22Rv1 (cell line): ENCODE data around the gene BAHCC1.

Experiments
- H3K27ac ChIP-seq: fragments of 450-650 bp; 2 replicates; pipeline ENCODE4 v1.5.1; 2017
- ZFX ChIP-seq: fragments of 450-650 bp; IDR thresholded peaks from 2 replicates; pipeline ENCODE4 v1.6.1; 2017; ENCODE audit warnings: antibody characterized with exemption, borderline replicate concordance
- TF ChIP-seq, protein P1 (sequence below): fragments of 450-650 bp; IDR thresholded peaks from 2 replicates; pipeline ENCODE4 v1.5.1; 2017; ENCODE audit warnings: mild to moderate bottlenecking

The BAHCC1 gene

DNA sequence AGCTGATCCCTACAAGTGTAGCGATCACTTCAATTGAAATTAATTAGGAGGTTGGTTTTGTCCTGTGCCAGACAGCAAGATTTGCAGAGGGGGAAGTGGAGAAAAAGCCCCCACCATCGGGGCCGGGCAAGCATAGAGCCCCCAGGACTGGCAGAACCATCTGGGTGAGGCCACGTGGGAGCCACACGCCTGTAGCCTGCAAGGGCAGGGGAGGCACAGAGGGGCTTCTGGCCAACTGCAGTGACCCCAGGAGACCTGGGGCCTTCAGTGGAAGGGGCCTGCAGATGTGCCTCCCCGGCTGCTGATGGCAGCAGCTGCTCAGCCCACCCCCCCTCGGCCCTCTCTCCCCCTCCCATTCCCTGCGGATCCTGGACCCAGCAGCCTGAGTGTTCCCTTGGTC lies 54.1 kb downstream of the BAHCC1 start:
- H3K27ac ChIP-seq, result no peak overlapping the region
- TF ChIP-seq ZFX, result no peak
- TF ChIP-seq, protein P1, sequence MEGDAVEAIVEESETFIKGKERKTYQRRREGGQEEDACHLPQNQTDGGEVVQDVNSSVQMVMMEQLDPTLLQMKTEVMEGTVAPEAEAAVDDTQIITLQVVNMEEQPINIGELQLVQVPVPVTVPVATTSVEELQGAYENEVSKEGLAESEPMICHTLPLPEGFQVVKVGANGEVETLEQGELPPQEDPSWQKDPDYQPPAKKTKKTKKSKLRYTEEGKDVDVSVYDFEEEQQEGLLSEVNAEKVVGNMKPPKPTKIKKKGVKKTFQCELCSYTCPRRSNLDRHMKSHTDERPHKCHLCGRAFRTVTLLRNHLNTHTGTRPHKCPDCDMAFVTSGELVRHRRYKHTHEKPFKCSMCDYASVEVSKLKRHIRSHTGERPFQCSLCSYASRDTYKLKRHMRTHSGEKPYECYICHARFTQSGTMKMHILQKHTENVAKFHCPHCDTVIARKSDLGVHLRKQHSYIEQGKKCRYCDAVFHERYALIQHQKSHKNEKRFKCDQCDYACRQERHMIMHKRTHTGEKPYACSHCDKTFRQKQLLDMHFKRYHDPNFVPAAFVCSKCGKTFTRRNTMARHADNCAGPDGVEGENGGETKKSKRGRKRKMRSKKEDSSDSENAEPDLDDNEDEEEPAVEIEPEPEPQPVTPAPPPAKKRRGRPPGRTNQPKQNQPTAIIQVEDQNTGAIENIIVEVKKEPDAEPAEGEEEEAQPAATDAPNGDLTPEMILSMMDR, result no peak

DNA sequence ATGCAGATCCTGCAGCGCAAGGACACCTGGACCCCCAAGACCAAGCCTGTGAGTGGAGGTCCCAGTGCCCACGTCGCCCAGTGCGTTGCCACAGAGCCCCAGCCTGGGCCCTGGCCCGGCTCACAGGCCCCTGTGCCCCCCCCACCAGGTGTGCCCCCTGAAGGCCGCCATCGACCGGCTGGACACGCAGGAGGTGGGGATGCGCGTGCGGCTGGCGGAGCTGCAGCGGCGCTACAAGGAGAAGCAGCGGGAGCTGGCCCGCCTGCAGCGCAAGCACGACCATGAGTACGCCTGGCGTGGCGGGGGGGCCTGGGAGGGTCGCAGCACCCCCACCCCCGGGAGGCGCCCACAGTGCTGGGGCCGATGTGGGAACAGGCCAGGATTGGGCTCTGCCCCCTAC lies 56.6 kb downstream of the BAHCC1 start:
- TF ChIP-seq, protein P1, result no peak
- TF ChIP-seq ZFX, result no peak

DNA sequence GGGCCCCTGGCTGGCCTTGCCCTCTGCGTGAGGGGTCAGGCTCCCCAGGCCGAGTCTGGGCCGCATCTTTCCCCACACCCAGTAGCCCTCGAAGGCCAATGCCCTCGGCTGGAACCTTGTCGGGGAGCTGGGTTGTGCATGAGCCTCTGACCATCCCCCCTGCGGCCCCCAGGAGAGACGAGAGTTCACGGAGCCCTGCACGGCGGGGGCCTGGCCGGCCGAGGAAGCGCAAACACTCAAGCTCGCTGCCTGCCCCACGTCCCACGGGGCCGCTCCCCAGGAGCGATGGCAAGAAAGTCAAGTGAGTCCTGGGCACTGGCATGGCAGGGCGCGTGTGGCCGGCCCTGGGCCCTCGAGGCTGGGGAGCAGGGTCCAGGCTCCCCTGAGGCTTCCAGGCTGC lies 57.3 kb downstream of the BAHCC1 start:
- H3K27ac ChIP-seq, result no peak overlapping the region
- no peak for TF ChIP-seq ZFX
- TF ChIP-seq, protein P1, result no peak

More for the DNA sequence above, 56.6 kb downstream of the BAHCC1 start:
- H3K27ac ChIP-seq, result no peak overlapping the region

DNA sequence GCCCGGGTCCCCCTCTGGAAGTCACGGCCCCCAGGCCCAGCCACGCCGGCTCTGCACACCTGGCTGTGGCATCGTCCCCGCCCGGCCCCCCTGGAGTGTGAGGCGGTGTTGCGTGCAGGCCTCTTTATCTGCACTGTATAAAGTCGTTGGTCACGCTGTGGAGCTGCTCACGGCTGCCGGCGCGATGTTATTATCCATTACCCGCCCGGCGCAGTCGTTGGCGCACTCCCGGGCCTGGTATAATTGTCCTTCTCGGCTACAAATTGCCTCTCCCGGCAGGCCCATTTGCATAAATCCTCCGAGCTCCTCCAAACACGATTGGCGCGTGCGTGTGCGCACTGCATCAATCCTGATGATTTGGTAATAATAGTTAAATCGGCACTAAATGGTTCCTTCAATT lies 57.8 kb downstream of the BAHCC1 start:
- TF ChIP-seq ZFX, result no peak
- TF ChIP-seq, protein P1, result no peak
- no peak overlapping the region for H3K27ac ChIP-seq

DNA sequence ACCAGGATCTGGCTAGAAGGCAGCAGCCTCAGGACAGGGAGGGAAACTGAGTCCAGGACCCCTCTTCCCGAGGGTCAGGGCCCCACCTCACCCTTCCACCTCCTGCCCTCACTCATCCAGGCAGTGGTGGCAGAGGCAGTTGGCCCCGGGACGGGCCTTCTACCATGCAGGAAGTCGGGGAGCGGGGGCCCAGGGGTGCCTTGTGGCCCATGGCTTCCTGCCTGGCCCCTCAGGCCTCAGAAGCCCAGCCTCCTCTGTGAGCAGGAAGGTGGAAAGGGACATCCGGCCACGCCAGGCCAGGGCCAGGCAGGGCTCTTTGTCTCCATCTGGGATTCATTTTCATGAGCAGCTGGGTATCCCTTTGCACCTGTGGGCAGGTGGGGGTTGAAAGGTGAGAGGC lies 58.5 kb downstream of the BAHCC1 start:
- no peak overlapping the region for H3K27ac ChIP-seq
- no peak for TF ChIP-seq ZFX

DNA sequence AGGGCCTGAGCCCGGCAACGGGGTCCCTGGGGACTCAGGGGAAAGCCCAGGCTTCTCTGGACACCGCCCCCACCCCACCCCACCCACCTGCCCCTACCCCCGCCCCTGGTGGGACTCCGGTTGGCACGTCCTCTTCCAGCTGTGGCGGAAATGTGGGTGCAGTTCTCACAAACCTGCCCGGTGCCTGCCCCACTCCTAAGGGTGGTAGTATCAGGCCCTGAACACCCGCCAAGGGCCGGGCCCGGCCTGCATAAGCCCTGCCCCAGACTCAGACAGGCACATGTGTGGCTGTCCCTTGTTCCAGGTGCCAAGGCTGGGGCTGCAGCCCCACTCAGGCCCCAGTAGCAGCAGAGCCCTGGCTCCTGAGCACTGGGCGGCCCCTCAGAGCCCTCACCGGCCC lies 59.2 kb downstream of the BAHCC1 start:
- H3K27ac ChIP-seq, result no peak overlapping the region

DNA sequence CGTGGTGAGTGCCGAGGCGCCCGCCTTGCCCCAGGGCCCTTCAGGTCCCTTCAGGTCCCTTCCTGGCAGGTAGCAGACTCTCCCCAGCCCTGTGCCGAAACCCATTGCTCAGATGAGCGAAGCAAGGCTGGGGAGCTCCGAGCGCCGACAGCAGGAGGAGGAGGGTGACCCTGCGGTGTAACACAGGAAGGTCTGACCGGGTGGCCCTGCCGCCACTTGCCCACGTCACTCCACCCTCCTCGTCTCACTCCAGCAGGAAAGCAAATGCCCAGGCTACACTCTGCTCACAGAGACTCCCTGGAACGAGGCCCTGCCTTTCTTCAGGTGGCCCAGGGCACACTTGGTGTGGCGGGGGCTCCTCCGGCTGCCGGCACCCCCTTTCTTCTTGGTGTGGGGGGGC lies 60.1 kb downstream of the BAHCC1 start:
- no peak overlapping the region for H3K27ac ChIP-seq
- no peak for TF ChIP-seq ZFX
- TF ChIP-seq, protein P1, result no peak

More for the DNA sequence above, 59.2 kb downstream of the BAHCC1 start:
- no peak for TF ChIP-seq ZFX
- TF ChIP-seq, protein P1, result no peak

DNA sequence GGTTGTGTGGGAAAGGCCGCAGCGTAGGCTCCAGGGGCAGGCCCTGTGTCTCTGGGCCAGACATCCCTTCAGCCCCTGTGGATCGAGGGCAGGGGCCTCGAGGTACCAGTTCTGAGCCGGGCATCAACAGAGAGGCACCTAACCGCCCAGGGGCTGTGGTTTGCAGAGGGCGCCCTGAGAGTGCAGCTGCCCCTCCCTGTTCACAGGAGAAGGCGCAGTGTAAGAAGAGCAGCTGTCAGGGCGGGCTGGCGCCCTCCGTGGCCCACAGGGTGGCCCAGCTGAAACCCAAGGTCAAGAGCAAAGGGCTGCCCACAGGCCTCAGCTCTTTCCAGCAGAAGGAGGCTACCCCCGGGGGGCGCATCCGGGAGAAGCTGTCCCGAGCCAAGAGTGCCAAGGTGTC lies 60.8 kb downstream of the BAHCC1 start:
- H3K27ac ChIP-seq, result no peak overlapping the region
- no peak for TF ChIP-seq ZFX
- TF ChIP-seq, protein P1, result no peak
